Lower leg skin (tissue), 4 donors: ENCODE data around the gene COX10. TPM values are rescaled to one million over a fixed set of nuclear protein-coding genes. Genes with fewer than 3 reads are reported as not detected.

Experiments
- DNase-seq, 2 donors: peaks; one replicate each; pipeline ENCODE4 v3.0.0-alpha.2; 2019; ENCODE audit warnings: low spot score in 2 of 2
- H3K4me3 ChIP-seq: fragments of 200-600 bp; sonication (generic); 2 replicates; pipeline ENCODE4 v1.5.1; 2017; ENCODE audit warnings: mild to moderate bottlenecking, low read depth; ENCODE audit not compliant: poor library complexity, severe bottlenecking
- CTCF ChIP-seq, 3 donors: fragments of 450-650 bp; IDR thresholded peaks; one replicate each; pipeline ENCODE4 v1.5.1; 2016; ENCODE audit warnings: antibody characterized with exemption in 3 of 3, mild to moderate bottlenecking in 3 of 3, moderate library complexity in 2 of 3
- POLR2A ChIP-seq, 2 donors: fragments of 450-650 bp; IDR thresholded peaks; one replicate each; pipeline ENCODE4 v1.6.1; 2016 to 2017; ENCODE audit warnings: antibody characterized with exemption in 2 of 2, mild to moderate bottlenecking in 1 of 2, moderate library complexity in 1 of 2
- WGBS, 2 donors: methylation state at CpG; one replicate each; pipeline ENCODE4 v1.1.5; 2018; 5-methylcytosine and 5-hydroxymethylcytosine counted together
- intact Hi-C: fragments of 100-400 bp; cut with DNase I; formaldehyde crosslinking; loops from one replicate; pipeline ENCODE4 v1.15.0; 2023; ENCODE audit warnings: low total_unique reads
- total RNA-seq, 4 donors: library from RNA; depleted of rRNA; stranded (reverse); fragments of >200 nt; gene quantifications; one replicate each; pipeline ENCODE4 v1.1.0, GENCODE V29; 2016

COX10 gene
- total RNA-seq, 4 donors from 2014 or later = 17.8 to 24.5 (median 21.6) TPM

- TF ChIP-seq CTCF (IDR thresholded peaks at IDR 0.05) (no peak), POLR2A (IDR thresholded peaks at IDR 0.05) (no peak)
- no peak for DNase-seq
- H3K4me3 ChIP-seq = no peak overlapping the region
- intact Hi-C loops = no loop called here
- 93 to 96% methylated on average over 5 of the region's 5 CpGs for WGBS, 2 donors
Observed at GRCh38 chr17:14207791-14208190, 138.5 kb downstream of the COX10 start.

- no peak overlapping the region for H3K4me3 ChIP-seq
- intact Hi-C loops = no loop called here
- WGBS, 2 donors = 90 to 93% methylated on average over 3 of the region's 3 CpGs
- TF ChIP-seq POLR2A (IDR thresholded peaks at IDR 0.05) = no peak
- TF ChIP-seq CTCF (IDR thresholded peaks at IDR 0.05) = no peak
- DNase-seq = no peak
Observed at GRCh38 chr17:14209215-14209614, 139.9 kb downstream of the COX10 start.

GRCh38 chr17:14211246-14211645 lies 141.9 kb downstream of the COX10 start:
- intact Hi-C loops = no loop called here
- 93% methylated on average over 4 of the region's 4 CpGs for WGBS, 2 donors
- no peak overlapping the region for H3K4me3 ChIP-seq
- no peak for DNase-seq
- TF ChIP-seq CTCF (IDR thresholded peaks at IDR 0.05) (no peak), POLR2A (IDR thresholded peaks at IDR 0.05) (no peak)

- no peak for DNase-seq
- H3K4me3 ChIP-seq = no peak overlapping the region
- intact Hi-C loops = no loop called here
- TF ChIP-seq POLR2A (IDR thresholded peaks at IDR 0.05) (no peak), CTCF (IDR thresholded peaks at IDR 0.05) (no peak)
- 68 to 81% methylated on average over 17 of the region's 17 CpGs for whole genome bisulfite sequencing, 2 donors
Observed at GRCh38 chr17:14211801-14212200, 142.5 kb downstream of the COX10 start.

GRCh38 chr17:14212401-14212800 lies 143.1 kb downstream of the COX10 start:
- H3K4me3 ChIP-seq = no peak overlapping the region
- TF ChIP-seq CTCF (IDR thresholded peaks at IDR 0.05) (no peak), POLR2A (IDR thresholded peaks at IDR 0.05) (no peak)
- no peak for DNase-seq
- WGBS, 2 donors = 93 to 97% methylated on average over 12 of the region's 12 CpGs
- intact Hi-C loops = no loop called here

- no peak overlapping the region for H3K4me3 ChIP-seq
- no peak for TF ChIP-seq CTCF (IDR thresholded peaks at IDR 0.05)
- no peak for TF ChIP-seq POLR2A (IDR thresholded peaks at IDR 0.05)
- intact Hi-C loops = no loop called here
- no peak for DNase-seq
- 82 to 88% methylated on average over 2 of the region's 2 CpGs for WGBS, 2 donors
Observed at GRCh38 chr17:14214271-14214670, 145.0 kb downstream of the COX10 start.
